Activated CD4-positive, alpha-beta memory T cell treated with anti-CD3 and anti-CD28 coated beads, Interleukin-2, amount 10 ng/mL, durations not matched to agents 7 days and 5 days (primary cell): Measurements from ENCODE around the gene RELCH. TPM values are rescaled to one million over a fixed set of nuclear protein-coding genes. Genes with fewer than 3 reads are reported as not detected.

Source experiments
- CTCF ChIA-PET: fragments of 350-600 bp; sonication (Branson Sonifier 250); formaldehyde crosslinking; loops from one replicate; lab custom pipeline; 2021; ENCODE audit warnings: antibody characterized with exemption, inconsistent platforms; lab: Charles Lee
- POLR2A ChIA-PET: fragments of 350-600 bp; sonication (Branson Sonifier 250); formaldehyde crosslinking; loops from one replicate; lab custom pipeline; 2021; ENCODE audit warnings: antibody characterized with exemption; lab: Charles Lee
- DNase-seq: peaks from one replicate; pipeline ENCODE4 v3.0.0-alpha.2; 2020
- H3K27ac Mint-ChIP-seq: one replicate; pipeline ENCODE4 v1.8.0; 2021; ENCODE audit warnings: mild to moderate bottlenecking, mixed read lengths
- H3K27me3 Mint-ChIP-seq: one replicate; pipeline ENCODE4 v1.8.0; 2021; ENCODE audit warnings: mixed read lengths
- H3K36me3 Mint-ChIP-seq: one replicate; pipeline ENCODE4 v1.8.0; 2021; ENCODE audit warnings: low read depth, mixed read lengths
- H3K4me1 Mint-ChIP-seq: one replicate; pipeline ENCODE4 v1.8.0; 2021; ENCODE audit warnings: mixed read lengths
- H3K4me3 Mint-ChIP-seq: one replicate; pipeline ENCODE4 v1.8.0; 2021; ENCODE audit warnings: mild to moderate bottlenecking, mixed read lengths
- H3K9me3 Mint-ChIP-seq: one replicate; pipeline ENCODE4 v1.8.0; 2021; ENCODE audit warnings: mixed read lengths
- total RNA-seq, 2 experiments: library from RNA; stranded (reverse); gene quantifications; one replicate each; pipeline ENCODE4 v1.2.3, GENCODE V29; 2021

The RELCH gene
- total RNA-seq, 2 experiments from 2014 or later = 34.8 to 38.6 TPM

GRCh38 chr18:62198259-62198658, 11.2 kb downstream of the RELCH start:
- ChIA-PET CTCF (interaction anchor here (0.7 to 1.2 kb wide), 4 partner anchors 8 to 51 kb away, joined by 3 to 5 read pairs (median 3); partner anchors contain the start of genes PIGN and RELCH), POLR2A (interaction anchor here (1.8 to 2.2 kb wide), 2 partner anchors 9 to 11 kb away, joined by 6 to 14 read pairs; partner anchors contain the start of genes PIGN and RELCH)
- Mint-ChIP-seq H3K4me3 (no peak overlapping the region), H3K27ac (no peak overlapping the region), H3K9me3 (no peaks in the 10 kb centered on the region), H3K4me1 (peaks cover 30% of the 10 kb centered on the region), H3K27me3 (no peaks in the 10 kb centered on the region), H3K36me3 (peaks cover 14% of the 10 kb centered on the region)
- no peak for DNase-seq

- ChIA-PET POLR2A (interaction anchor here (1.3 kb wide), 1 partner anchor 12 kb away, joined by 7 read pairs; the partner anchor contains the start of genes PIGN and RELCH), CTCF (interaction anchor here (0.8 to 1.2 kb wide), 3 partner anchors 10 to 50 kb away, joined by 3 to 5 read pairs (median 3); no protein-coding TSS in a partner anchor)
- peaks cover 8% of the 10 kb centered on the region for H3K36me3 Mint-ChIP-seq
- H3K27me3 Mint-ChIP-seq = no peaks in the 10 kb centered on the region
- H3K4me1 Mint-ChIP-seq = peaks cover 23% of the 10 kb centered on the region
- no peak overlapping the region for H3K27ac Mint-ChIP-seq
- no peak overlapping the region for H3K4me3 Mint-ChIP-seq
- DNase-seq = no peak
- H3K9me3 Mint-ChIP-seq = no peaks in the 10 kb centered on the region
These were observed 12.6 kb downstream of the RELCH start for GRCh38 chr18:62199629-62200028.

GRCh38 chr18:62200121-62200914, 13.3 kb downstream of the RELCH start:
- H3K27ac Mint-ChIP-seq = no peak overlapping the region
- ChIA-PET CTCF (interaction anchor here (0.8 to 0.9 kb wide), 2 partner anchors 11 to 49 kb away, joined by 3 read pairs; no protein-coding TSS in a partner anchor), POLR2A (interaction anchor here (1.3 kb wide), 1 partner anchor 13 kb away, joined by 7 read pairs; the partner anchor contains the start of genes PIGN and RELCH)
- no peaks in the 10 kb centered on the region for H3K27me3 Mint-ChIP-seq
- H3K36me3 Mint-ChIP-seq = peaks cover 9% of the 10 kb centered on the region
- H3K9me3 Mint-ChIP-seq = no peaks in the 10 kb centered on the region
- peaks cover 19% of the 10 kb centered on the region for H3K4me1 Mint-ChIP-seq
- no peak overlapping the region for H3K4me3 Mint-ChIP-seq
- DNase-seq = no peak

GRCh38 chr18:62201870-62202269, 14.8 kb downstream of the RELCH start:
- no peaks in the 10 kb centered on the region for H3K27me3 Mint-ChIP-seq
- ChIA-PET CTCF (no interaction called here), POLR2A (interaction anchor here (1.3 kb wide), 1 partner anchor 15 kb away, joined by 6 read pairs; the partner anchor contains the start of genes PIGN and RELCH)
- peaks cover 10% of the 10 kb centered on the region for H3K36me3 Mint-ChIP-seq
- no peaks in the 10 kb centered on the region for H3K9me3 Mint-ChIP-seq
- no peak overlapping the region for H3K27ac Mint-ChIP-seq
- H3K4me3 Mint-ChIP-seq = no peak overlapping the region
- DNase-seq = no peak
- peaks cover 16% of the 10 kb centered on the region for H3K4me1 Mint-ChIP-seq

GRCh38 chr18:62205824-62206223, 18.8 kb downstream of the RELCH start:
- CTCF ChIA-PET = no interaction called here
- Mint-ChIP-seq H3K27me3 (no peaks in the 10 kb centered on the region), H3K9me3 (peaks cover 2% of the 10 kb centered on the region)

GRCh38 chr18:62206593-62206992, 19.5 kb downstream of the RELCH start:
- Mint-ChIP-seq H3K27me3 (no peaks in the 10 kb centered on the region), H3K9me3 (peaks cover 2% of the 10 kb centered on the region), H3K27ac (no peak overlapping the region), H3K4me1 (peaks cover 14% of the 10 kb centered on the region), H3K4me3 (no peak overlapping the region), H3K36me3 (peaks cover 33% of the 10 kb centered on the region)
- DNase-seq = no peak
- POLR2A ChIA-PET = no interaction called here
- CTCF ChIA-PET = no interaction called here

More at GRCh38 chr18:62205824-62206223, 18.8 kb downstream of the RELCH start:
- H3K4me3 Mint-ChIP-seq = no peak overlapping the region
- DNase-seq = no peak
- no peak overlapping the region for H3K27ac Mint-ChIP-seq
- peaks cover 30% of the 10 kb centered on the region for H3K36me3 Mint-ChIP-seq
- H3K4me1 Mint-ChIP-seq = peaks cover 14% of the 10 kb centered on the region
- POLR2A ChIA-PET = no interaction called here

- ChIA-PET CTCF (no interaction called here), POLR2A (no interaction called here)
- Mint-ChIP-seq H3K9me3 (peaks cover 2% of the 10 kb centered on the region), H3K4me3 (no peak overlapping the region), H3K27me3 (no peaks in the 10 kb centered on the region), H3K36me3 (peaks cover 45% of the 10 kb centered on the region), H3K27ac (no peak overlapping the region), H3K4me1 (peaks cover 14% of the 10 kb centered on the region)
- no peak for DNase-seq
These were observed 22.0 kb downstream of the RELCH start for GRCh38 chr18:62209046-62209445.

- CTCF ChIA-PET = no interaction called here
- H3K4me3 Mint-ChIP-seq = no peak overlapping the region
These were observed 23.1 kb downstream of the RELCH start for GRCh38 chr18:62210138-62210537.

GRCh38 chr18:62211325-62211828, 24.3 kb downstream of the RELCH start:
- Mint-ChIP-seq H3K9me3 (peaks cover 2% of the 10 kb centered on the region), H3K27ac (no peak overlapping the region), H3K36me3 (peaks cover 54% of the 10 kb centered on the region), H3K4me1 (peaks cover 14% of the 10 kb centered on the region), H3K27me3 (no peaks in the 10 kb centered on the region), H3K4me3 (no peak overlapping the region)
- POLR2A ChIA-PET = no interaction called here
- CTCF ChIA-PET = no interaction called here
- DNase-seq = no peak

More at GRCh38 chr18:62210138-62210537, 23.1 kb downstream of the RELCH start:
- peaks cover 14% of the 10 kb centered on the region for H3K4me1 Mint-ChIP-seq
- no peaks in the 10 kb centered on the region for H3K27me3 Mint-ChIP-seq
- DNase-seq = no peak
- POLR2A ChIA-PET = interaction anchor here (0.6 kb wide), 1 partner anchor 1634 kb away, joined by 5 read pairs; no protein-coding TSS in a partner anchor
- H3K27ac Mint-ChIP-seq = no peak overlapping the region
- H3K9me3 Mint-ChIP-seq = peaks cover 2% of the 10 kb centered on the region
- peaks cover 52% of the 10 kb centered on the region for H3K36me3 Mint-ChIP-seq

GRCh38 chr18:62214790-62215189, 27.7 kb downstream of the RELCH start:
- Mint-ChIP-seq H3K9me3 (peaks cover 2% of the 10 kb centered on the region), H3K27me3 (no peaks in the 10 kb centered on the region), H3K27ac (no peak overlapping the region), H3K4me3 (no peak overlapping the region), H3K4me1 (peaks cover 2% of the 10 kb centered on the region), H3K36me3 (peaks cover 56% of the 10 kb centered on the region)
- POLR2A ChIA-PET = no interaction called here
- DNase-seq = no peak
- CTCF ChIA-PET = interaction anchor here (0.8 kb wide), 1 partner anchor 35 kb away, joined by 3 read pairs; no protein-coding TSS in a partner anchor

GRCh38 chr18:62224229-62224628, 37.2 kb downstream of the RELCH start:
- peaks cover 60% of the 10 kb centered on the region for H3K36me3 Mint-ChIP-seq

GRCh38 chr18:62226047-62226446, 39.0 kb downstream of the RELCH start:
- H3K9me3 Mint-ChIP-seq = peaks cover 10% of the 10 kb centered on the region
- ChIA-PET CTCF (interaction anchor here (1.0 kb wide), 1 partner anchor 51 kb away, joined by 3 read pairs; no protein-coding TSS in a partner anchor), POLR2A (no interaction called here)
- no peak overlapping the region for H3K27ac Mint-ChIP-seq
- H3K4me3 Mint-ChIP-seq = no peak overlapping the region
- H3K27me3 Mint-ChIP-seq = no peaks in the 10 kb centered on the region
- no peaks in the 10 kb centered on the region for H3K4me1 Mint-ChIP-seq
- peaks cover 66% of the 10 kb centered on the region for H3K36me3 Mint-ChIP-seq
- DNase-seq = no peak

More at GRCh38 chr18:62224229-62224628, 37.2 kb downstream of the RELCH start:
- CTCF ChIA-PET = no interaction called here
- Mint-ChIP-seq H3K27ac (no peak overlapping the region), H3K9me3 (peaks cover 10% of the 10 kb centered on the region), H3K27me3 (no peaks in the 10 kb centered on the region), H3K4me3 (no peak overlapping the region), H3K4me1 (no peaks in the 10 kb centered on the region)
- DNase-seq = no peak
- POLR2A ChIA-PET = no interaction called here

GRCh38 chr18:62236252-62236651, 49.2 kb downstream of the RELCH start:
- no peak overlapping the region for H3K27ac Mint-ChIP-seq
- H3K27me3 Mint-ChIP-seq = no peaks in the 10 kb centered on the region
- H3K4me1 Mint-ChIP-seq = peaks cover 13% of the 10 kb centered on the region
- ChIA-PET CTCF (no interaction called here), POLR2A (no interaction called here)
- peaks cover 4% of the 10 kb centered on the region for H3K9me3 Mint-ChIP-seq
- H3K36me3 Mint-ChIP-seq = peaks cover 59% of the 10 kb centered on the region
- H3K4me3 Mint-ChIP-seq = no peak overlapping the region
- no peak for DNase-seq
